OCI-LY3 (cell line): ENCODE data around the gene ZCCHC2.

Source experiments
- CTCF ChIP-seq: fragments of 200-600, 300-600 bp; sonication (generic); IDR thresholded peaks from 2 replicates; pipeline ENCODE4 v1.5.1; 2014; ENCODE audit warnings: antibody characterized with exemption, low read length, low read depth
- EZH2phosphoT487 ChIP-seq: fragments of 200-600 bp; shearing (Covaris generic); IDR thresholded peaks from 2 replicates; pipeline ENCODE4 v1.6.1; 2018; ENCODE audit warnings: antibody characterized with exemption, mixed run types, low read depth

- TF ChIP-seq CTCF (no peak), EZH2phosphoT487 (no peak)
These were observed 26.6 kb upstream of the ZCCHC2 start for GRCh38 chr18:62496262-62496661.
